Natural killer cell (primary cell): ENCODE measurements around the gene CEP112. TPM values are rescaled to one million over a fixed set of nuclear protein-coding genes. Genes with fewer than 3 reads are reported as not detected.

ENCODE experiments used
- ATAC-seq, 3 donors: fragments of 150-1000 bp in 2 of 3; fragments of 200-7000 bp in 1 of 3; cut with Tn5 transposase; 1 replicate in 1 of 3; 2 replicates in 2 of 3; pipeline ENCODE4 v1.10.0; 2021; ENCODE audit warnings: mild to moderate bottlenecking in 2 of 3, moderate library complexity in 2 of 3
- DNase-seq, 2 donors: peaks; one replicate each; pipeline versions ENCODE4 v3.0.0 to v3.0.0-alpha.2; 2013 to 2021; ENCODE audit warnings: mixed read lengths in 1 of 2
- H3K27ac ChIP-seq: one replicate; pipeline ENCODE4 v1.5.1; 2013; ENCODE audit warnings: mild to moderate bottlenecking, low read length
- H3K27me3 ChIP-seq: one replicate; pipeline ENCODE4 v1.6.1; 2013; ENCODE audit warnings: low read length; ENCODE audit not compliant: control insufficient read depth, insufficient read depth
- H3K36me3 ChIP-seq: one replicate; pipeline ENCODE4 v1.6.1; 2013; ENCODE audit warnings: low read length; ENCODE audit not compliant: control insufficient read depth, insufficient read depth
- H3K4me1 ChIP-seq: one replicate; pipeline ENCODE4 v1.6.1; 2013; ENCODE audit warnings: low read length; ENCODE audit not compliant: control insufficient read depth, insufficient read depth
- H3K4me3 ChIP-seq: one replicate; pipeline ENCODE4 v1.5.1; 2013; ENCODE audit warnings: low read length
- H3K9me3 ChIP-seq: one replicate; pipeline ENCODE4 v1.6.1; 2013; ENCODE audit warnings: low read length; ENCODE audit not compliant: control insufficient read depth, insufficient read depth
- H3K27ac Mint-ChIP-seq, 2 donors: one replicate each; pipeline ENCODE4 v1.8.0; 2022; ENCODE audit warnings: mild to moderate bottlenecking in 2 of 2, mixed read lengths in 2 of 2, moderate library complexity in 1 of 2
- H3K27me3 Mint-ChIP-seq, 2 donors: one replicate each; pipeline ENCODE4 v1.8.0; 2022; ENCODE audit warnings: low read depth in 2 of 2, mixed read lengths in 2 of 2
- H3K36me3 Mint-ChIP-seq: one replicate; pipeline ENCODE4 v1.8.0; 2022; ENCODE audit warnings: mixed read lengths
- H3K4me1 Mint-ChIP-seq, 2 donors: one replicate each; pipeline ENCODE4 v1.8.0; 2022; ENCODE audit warnings: mixed read lengths in 2 of 2
- H3K4me3 Mint-ChIP-seq: one replicate; pipeline ENCODE4 v1.8.0; 2022; ENCODE audit warnings: mild to moderate bottlenecking, moderate library complexity, mixed read lengths
- H3K9me3 Mint-ChIP-seq, 2 donors: one replicate each; pipeline ENCODE4 v1.8.0; 2022; ENCODE audit warnings: mixed read lengths in 2 of 2
- WGBS: methylation state at CpG from one replicate; pipeline ENCODE4 v1.1.7; 2013; ENCODE audit warnings: missing lambda C conversion rate; ENCODE audit not compliant: insufficient coverage; 5-methylcytosine and 5-hydroxymethylcytosine counted together
- intact Hi-C: fragments of 100-400 bp; cut with micrococcal nuclease; formaldehyde crosslinking; loops from one replicate; pipeline ENCODE4 v1.14.2; 2022
- total RNA-seq, 4 donors: library from RNA; stranded (reverse); fragments of 120-200 nt in 1 of 4; gene quantifications; one replicate each; pipeline versions ENCODE4 v1.2.3 to v1.2.4, GENCODE V29; 2013 to 2022
- TF ChIP-seq, protein P1 (sequence below): fragments of 200-600 bp; IDR thresholded peaks from one replicate; pipeline ENCODE4 v1.8.0; 2022; ENCODE audit warnings: antibody characterized with exemption

The CEP112 gene
- total RNA-seq, 3 donors from 2014 or later (not counting 1 experiment from before 2014, with no cell fraction given), result 0.60 to 1.1 (median 0.85) TPM

DNA sequence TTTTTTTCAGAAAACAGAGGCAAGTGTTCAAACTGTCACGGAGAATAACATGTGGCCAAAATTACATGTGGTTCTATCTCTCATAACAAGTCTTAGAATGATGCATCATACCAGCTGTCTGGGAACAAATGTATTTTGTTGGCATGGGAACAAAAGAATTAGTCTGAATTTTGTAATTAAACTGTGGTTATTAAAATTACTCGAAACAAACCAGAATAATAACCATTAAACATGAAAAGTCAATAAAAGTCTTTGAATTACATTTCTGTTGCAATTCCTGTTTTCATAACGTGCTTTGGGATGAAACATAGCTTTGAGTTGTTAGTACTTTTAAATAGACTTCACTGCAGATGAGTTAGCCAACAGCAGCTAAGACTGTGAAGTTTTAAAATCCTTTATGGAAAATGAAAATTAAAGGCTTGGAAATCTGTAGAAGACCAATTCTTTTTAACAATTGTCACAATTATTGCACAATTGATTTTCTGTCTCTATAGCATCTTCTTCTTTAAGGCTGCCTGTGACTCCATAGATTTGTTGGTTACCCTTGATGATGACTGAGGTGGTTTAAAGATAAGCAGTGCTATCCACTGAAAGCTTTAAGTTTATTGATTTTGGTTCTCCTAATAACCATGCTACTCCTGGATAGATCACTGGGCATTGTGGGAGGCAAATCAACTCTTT, 512.6 kb downstream of the CEP112 start:
- H3K27ac ChIP-seq, result no peak overlapping the region
- H3K36me3 ChIP-seq, result no peaks in the 10 kb centered on the region
- no peak overlapping the region for H3K4me3 ChIP-seq
- ATAC-seq (no peak), DNase-seq (no peak)
- Mint-ChIP-seq H3K4me3 (no peak overlapping the region), H3K4me1 (no peaks in the 10 kb centered on the region), H3K36me3 (no peaks in the 10 kb centered on the region), H3K27me3 (peaks cover 2 to 16% of the 10 kb centered on the region in 2 donors), H3K9me3 (no peaks in the 10 kb centered on the region), H3K27ac (no peak overlapping the region)
- WGBS, result 57% methylated on average over 1 of the region's 3 CpGs
- H3K9me3 ChIP-seq, result no peaks in the 10 kb centered on the region
- H3K27me3 ChIP-seq, result no peaks in the 10 kb centered on the region
- intact Hi-C loops, result no loop called here
- no peaks in the 10 kb centered on the region for H3K4me1 ChIP-seq
- TF ChIP-seq, protein P1, sequence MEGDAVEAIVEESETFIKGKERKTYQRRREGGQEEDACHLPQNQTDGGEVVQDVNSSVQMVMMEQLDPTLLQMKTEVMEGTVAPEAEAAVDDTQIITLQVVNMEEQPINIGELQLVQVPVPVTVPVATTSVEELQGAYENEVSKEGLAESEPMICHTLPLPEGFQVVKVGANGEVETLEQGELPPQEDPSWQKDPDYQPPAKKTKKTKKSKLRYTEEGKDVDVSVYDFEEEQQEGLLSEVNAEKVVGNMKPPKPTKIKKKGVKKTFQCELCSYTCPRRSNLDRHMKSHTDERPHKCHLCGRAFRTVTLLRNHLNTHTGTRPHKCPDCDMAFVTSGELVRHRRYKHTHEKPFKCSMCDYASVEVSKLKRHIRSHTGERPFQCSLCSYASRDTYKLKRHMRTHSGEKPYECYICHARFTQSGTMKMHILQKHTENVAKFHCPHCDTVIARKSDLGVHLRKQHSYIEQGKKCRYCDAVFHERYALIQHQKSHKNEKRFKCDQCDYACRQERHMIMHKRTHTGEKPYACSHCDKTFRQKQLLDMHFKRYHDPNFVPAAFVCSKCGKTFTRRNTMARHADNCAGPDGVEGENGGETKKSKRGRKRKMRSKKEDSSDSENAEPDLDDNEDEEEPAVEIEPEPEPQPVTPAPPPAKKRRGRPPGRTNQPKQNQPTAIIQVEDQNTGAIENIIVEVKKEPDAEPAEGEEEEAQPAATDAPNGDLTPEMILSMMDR, result no peak

DNA sequence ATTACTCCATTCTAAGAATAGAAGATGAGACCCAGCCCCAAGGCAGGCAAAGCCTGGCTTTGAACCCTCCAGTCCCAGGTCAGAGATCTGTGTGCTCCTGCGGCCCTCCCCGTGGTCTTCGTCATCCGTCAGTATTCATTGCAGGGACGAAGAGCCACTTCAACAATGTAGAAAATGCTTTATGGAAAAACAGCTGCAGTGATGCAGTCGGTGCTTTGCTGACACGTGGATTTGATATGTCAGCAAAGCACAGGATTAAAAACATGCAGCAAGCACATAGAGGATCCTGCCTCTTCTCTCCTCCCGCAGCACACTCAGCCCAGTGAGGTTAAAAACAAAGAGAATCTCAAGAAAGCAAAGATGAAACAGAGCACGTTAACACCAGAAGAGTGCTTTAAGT, 513.4 kb downstream of the CEP112 start:
- no peaks in the 10 kb centered on the region for H3K4me1 ChIP-seq
- Mint-ChIP-seq H3K27ac (no peak overlapping the region), H3K4me1 (no peaks in the 10 kb centered on the region), H3K36me3 (no peaks in the 10 kb centered on the region), H3K9me3 (no peaks in the 10 kb centered on the region), H3K27me3 (peaks cover 2 to 16% of the 10 kb centered on the region in 2 donors), H3K4me3 (no peak overlapping the region)
- intact Hi-C loops, result no loop called here
- no peak for DNase-seq
- no peaks in the 10 kb centered on the region for H3K9me3 ChIP-seq
- no peak for ATAC-seq
- no peak overlapping the region for H3K27ac ChIP-seq
- TF ChIP-seq, protein P1, result no peak
- no peak overlapping the region for H3K4me3 ChIP-seq
- 84% methylated on average over 9 of the region's 9 CpGs for WGBS
- H3K27me3 ChIP-seq, result no peaks in the 10 kb centered on the region
- no peaks in the 10 kb centered on the region for H3K36me3 ChIP-seq

DNA sequence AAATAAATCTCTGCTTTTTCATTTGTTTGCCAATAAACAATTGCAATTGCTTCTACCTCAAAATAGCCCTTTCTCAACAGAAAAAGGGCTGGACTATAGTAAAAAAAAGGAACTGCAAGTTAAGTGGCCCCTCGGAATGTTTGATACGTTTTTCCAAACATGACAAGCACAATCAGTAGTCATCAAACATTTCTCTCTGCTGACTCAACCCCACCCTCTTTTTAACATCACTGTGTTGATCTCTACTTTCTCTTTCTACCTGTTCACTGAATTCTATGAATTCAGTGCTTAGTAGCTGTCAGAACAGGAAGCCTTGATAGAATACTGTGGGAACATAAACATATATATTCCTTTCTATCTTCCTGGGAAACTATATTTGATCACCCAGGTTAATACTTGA, 514.0 kb downstream of the CEP112 start:
- H3K9me3 Mint-ChIP-seq, result no peaks in the 10 kb centered on the region
- no peaks in the 10 kb centered on the region for H3K4me1 Mint-ChIP-seq
- no peak overlapping the region for H3K27ac Mint-ChIP-seq
- H3K27me3 Mint-ChIP-seq, result peaks cover 7 to 15% of the 10 kb centered on the region in 2 donors
- H3K4me1 ChIP-seq, result no peaks in the 10 kb centered on the region
- TF ChIP-seq, protein P1, result no peak
- H3K27ac ChIP-seq, result no peak overlapping the region
- ATAC-seq (no peak), DNase-seq (no peak)
- H3K36me3 ChIP-seq, result no peaks in the 10 kb centered on the region
- no peak overlapping the region for H3K4me3 Mint-ChIP-seq
- intact Hi-C loops, result no loop called here
- WGBS, result 67% methylated on average over 2 of the region's 2 CpGs
- no peaks in the 10 kb centered on the region for H3K27me3 ChIP-seq
- H3K36me3 Mint-ChIP-seq, result no peaks in the 10 kb centered on the region
- no peak overlapping the region for H3K4me3 ChIP-seq
- H3K9me3 ChIP-seq, result no peaks in the 10 kb centered on the region
